Measurements from ENCODE around the gene FSCN2.

DNA sequence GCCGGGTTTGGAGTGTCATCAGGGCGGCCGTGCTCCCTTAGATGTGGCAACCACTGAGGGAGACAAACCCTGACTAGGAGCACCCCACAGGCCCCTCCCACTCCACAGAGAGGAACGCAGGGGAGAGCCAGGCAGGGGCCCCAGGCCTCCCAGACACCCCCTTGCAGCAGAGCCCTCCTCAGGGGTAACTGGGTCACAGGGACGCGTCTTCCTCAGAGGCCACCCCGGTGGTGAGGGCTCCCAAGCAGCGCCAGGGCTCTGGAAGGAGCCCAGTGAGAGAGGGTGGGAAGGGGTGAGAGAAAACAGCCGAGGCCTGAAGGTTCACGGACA is 11.4 kb downstream of the FSCN2 start:
- no peak for TF ChIP-seq POLR2A (IDR thresholded peaks at IDR 0.05)
- TF ChIP-seq, protein P1, sequence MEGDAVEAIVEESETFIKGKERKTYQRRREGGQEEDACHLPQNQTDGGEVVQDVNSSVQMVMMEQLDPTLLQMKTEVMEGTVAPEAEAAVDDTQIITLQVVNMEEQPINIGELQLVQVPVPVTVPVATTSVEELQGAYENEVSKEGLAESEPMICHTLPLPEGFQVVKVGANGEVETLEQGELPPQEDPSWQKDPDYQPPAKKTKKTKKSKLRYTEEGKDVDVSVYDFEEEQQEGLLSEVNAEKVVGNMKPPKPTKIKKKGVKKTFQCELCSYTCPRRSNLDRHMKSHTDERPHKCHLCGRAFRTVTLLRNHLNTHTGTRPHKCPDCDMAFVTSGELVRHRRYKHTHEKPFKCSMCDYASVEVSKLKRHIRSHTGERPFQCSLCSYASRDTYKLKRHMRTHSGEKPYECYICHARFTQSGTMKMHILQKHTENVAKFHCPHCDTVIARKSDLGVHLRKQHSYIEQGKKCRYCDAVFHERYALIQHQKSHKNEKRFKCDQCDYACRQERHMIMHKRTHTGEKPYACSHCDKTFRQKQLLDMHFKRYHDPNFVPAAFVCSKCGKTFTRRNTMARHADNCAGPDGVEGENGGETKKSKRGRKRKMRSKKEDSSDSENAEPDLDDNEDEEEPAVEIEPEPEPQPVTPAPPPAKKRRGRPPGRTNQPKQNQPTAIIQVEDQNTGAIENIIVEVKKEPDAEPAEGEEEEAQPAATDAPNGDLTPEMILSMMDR (IDR thresholded peaks at IDR 0.05), result no peak
